Posterior cingulate gyrus (tissue), 11 donors: ENCODE data around the gene SGK1.
"Not testable (repeated sequence)": the region's sequence is repeated elsewhere in the genome, so short reads cannot be mapped to it uniquely, and the experiment has no call there.

Source experiments
- DNase-seq, 10 donors: peaks; one replicate each; pipeline versions ENCODE4 v3.0.0 to v3.0.0-alpha.2; 2020 to 2021; ENCODE audit warnings: mixed read lengths in 3 of 10
- intact Hi-C: fragments of 100-400 bp; cut with DNase I; formaldehyde crosslinking; loops from one replicate; pipeline ENCODE4 v1.15.1; 2023

SGK1 gene

DNA sequence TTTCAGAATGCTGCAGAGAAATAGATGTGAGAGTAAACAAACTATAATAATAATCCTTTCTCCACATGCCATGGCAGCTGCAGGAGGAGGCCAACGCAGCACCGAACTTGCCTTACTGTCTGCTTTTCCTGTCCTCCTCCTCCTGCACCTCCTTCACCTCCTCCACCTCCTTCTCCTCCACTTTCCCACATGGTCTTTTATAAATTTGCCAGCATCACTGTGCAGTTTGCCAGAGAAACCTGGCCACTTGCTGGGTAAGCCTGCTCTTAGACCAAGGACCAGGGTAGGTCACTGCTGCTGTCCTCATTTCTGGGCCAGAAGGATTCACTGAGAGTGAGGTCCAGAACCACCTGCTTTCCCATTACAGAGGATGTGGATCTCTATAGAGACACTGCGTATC lies 8.7 kb downstream of the SGK1 start:
- DNase-seq, result peak in 1 of 10 donors; percentile 62

DNA sequence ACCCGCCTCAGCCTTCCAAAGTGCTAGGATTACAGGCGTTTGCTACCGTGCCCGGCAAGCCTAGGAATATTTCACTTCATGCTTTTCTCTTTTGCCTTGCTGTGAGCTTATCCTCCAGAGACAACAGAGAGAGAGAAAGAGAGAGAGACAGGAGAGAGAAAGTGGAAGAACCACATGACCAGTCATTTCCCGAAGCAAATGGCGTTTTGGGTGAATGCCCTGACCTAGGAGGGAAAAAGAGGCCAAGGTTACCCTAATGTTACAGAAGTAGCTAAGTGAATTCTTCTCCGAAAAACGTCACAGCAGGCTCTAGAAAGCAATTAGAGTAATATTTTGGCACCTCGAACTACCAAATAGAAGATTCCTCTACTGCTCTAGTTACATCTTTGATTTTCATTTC lies 9.1 kb downstream of the SGK1 start:
- intact Hi-C loops, result no loop called here
- DNase-seq, result no peak

More for the DNA sequence above, 8.7 kb downstream of the SGK1 start:
- intact Hi-C loops, result no loop called here

DNA sequence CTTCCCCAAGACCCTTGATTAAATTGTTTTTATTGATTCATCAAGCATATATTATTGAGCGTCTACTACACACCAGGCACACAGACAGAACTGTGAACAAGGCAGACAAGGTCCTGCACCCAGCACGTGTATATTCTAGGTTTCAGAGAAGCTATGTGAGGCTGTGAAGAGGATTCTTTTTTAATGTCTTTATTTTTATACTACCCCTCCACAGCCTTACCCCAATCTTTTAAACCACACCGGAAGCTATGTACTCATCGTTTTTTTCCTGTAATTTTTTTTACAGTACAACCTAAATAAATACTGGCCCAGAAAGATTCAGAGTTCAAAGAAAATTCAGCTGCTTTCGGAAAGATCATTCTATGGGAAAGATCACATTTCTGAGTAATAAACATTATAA lies 10.0 kb downstream of the SGK1 start:
- intact Hi-C loops, result no loop called here
- no peak for DNase-seq

DNA sequence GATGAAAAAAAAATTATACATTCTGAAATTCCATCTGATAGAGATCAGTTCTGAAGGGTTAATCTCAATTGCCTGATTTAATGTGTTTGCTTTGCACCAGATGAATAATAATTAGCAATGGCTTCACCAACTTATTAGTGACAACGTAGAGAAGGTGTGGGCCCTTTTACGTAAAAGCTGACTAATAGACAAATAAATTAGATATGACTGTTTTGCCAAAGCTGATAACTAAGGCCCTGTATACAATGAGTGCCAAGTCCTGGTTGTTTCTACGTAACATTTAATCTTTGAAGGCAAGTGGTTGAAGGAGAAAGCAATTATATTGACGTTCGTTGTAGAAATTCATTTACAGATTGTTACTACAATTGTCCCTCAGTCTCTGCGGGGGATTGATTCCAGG lies 10.8 kb downstream of the SGK1 start:
- no peak for DNase-seq
- intact Hi-C loops, result no loop called here

DNA sequence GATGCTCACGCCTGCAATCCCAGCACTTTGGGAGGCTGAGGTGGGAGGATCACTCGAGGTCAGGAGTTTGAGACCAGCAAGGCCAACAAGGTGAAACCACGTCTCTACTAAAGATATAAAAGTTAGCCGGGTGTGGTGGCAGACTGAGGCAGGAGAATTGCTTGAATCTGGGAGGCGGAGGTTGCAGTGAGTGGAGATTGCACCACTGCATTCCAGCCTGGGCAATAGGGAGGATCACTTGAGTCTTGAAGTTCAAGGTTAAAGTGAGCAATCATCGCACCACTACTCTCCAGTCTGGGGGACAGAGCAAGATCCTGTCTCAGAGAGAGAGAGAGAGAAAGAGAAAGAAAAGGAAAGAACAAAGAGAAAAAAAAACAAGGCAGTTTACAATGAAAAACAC lies 13.5 kb downstream of the SGK1 start:
- DNase-seq, intact Hi-C loops: not testable (repeated sequence)

DNA sequence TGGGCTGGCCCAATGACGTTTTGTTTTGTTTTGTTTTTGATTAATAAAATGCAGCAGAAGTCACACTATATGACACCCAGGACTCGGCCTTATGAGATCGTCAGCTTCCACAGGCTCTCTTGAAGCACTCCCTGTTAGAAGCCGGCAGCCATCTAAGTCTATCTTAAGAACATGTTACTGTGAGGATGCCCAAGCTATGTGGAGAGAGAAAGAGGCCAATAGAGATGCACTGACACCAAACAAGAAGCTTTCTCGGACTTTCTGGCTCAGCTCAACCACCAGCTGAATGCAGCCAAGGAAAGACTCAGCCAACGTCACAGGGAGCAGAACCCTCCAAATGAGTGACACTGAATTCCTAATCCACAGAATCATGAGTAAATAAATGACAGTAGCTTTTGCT lies 14.0 kb downstream of the SGK1 start:
- no peak for DNase-seq
- intact Hi-C loops, result no loop called here

DNA sequence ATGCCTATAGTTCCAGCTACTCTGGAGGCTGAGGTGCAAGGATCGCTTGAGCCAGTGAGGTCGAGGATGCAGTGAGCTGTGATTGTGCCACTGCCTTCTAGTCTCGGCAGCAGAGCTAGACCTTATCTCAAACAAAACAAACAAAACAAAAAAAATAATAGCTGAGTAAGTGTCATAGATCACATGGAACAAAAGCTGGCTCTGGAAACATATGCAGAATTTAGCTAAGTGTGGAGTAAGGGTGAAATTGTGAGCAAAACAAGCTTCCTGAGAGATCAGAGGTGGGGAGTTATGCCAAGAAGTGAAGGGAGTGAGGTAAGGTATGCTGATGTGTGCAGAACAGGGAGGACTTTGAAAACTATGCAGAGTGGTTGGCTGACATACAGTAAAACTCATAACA lies 18.7 kb downstream of the SGK1 start:
- intact Hi-C loops, result no loop called here

DNA sequence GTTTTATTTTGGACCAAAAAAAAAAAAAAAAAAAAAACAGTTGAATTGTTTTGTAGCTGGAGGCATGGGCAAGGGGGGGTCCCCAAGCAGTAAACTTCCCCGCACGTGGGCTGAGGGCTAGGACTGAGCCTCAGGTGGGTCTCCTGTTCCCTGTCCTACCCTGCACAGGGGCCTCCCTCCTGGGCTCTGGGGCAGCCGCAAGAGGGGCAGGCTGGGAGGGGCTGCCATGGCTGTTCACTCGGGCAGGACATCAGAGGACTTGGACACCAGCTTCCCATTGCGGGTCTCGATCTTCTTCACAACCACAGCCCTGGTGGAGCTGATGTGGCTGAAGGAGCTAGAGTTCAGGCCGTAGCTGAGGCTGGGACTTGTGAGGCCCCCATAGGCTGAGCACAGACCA lies 21.1 kb downstream of the SGK1 start:
- DNase-seq, result no peak
- intact Hi-C loops, result no loop called here

More for the DNA sequence above, 18.7 kb downstream of the SGK1 start:
- no peak for DNase-seq

DNA sequence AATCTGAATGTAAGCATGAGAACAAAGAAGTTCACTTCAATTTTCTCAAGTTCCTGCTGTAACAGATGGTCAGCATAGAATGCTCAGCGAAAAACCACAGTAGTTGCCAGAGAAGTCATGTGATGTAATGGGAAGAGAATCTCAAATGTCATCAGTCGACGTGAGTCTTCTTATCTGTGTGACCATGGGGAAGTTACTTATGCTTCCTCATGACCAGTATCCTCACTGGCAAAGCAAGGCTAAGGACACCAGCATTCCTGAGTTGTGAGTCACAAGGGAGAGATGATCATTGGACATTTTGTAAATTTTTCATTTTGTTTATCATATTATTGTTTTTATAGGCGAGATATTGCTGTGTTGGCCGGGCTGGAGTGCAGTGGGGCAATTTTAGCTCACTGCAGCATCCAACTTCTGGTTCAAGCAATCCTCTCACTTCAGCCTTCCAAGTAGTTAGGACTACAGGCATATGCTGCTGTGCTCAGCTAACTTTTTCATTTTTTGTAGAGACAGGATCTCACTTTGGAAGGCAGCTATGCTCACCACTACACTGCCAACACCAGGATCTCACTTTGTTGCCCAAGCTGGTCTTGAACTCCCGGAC lies 21.9 kb downstream of the SGK1 start:
- DNase-seq, result no peak
- intact Hi-C loops, result no loop called here

DNA sequence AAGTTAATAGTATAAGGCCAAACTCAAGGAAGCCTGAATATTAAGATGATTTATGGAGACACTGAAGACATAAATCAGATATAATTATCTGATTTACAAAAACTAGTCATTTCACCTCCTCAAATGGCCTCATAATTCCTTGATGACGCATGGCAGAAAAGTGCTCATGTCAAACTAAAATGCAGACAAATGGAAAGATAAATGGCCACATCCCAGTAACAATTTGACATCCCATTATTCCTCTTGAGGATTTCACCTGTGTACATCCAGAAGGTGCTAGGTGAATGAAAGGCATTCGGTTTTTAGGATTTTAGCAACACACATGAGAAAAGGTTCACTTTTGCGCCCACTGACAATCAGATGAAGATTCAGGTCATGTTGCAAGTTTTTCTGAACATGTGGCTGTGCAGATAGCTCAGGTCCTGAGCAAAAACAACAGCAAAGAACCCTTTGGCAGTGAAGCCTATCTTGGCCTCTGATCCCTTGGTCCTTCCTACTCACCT lies 24.2 kb downstream of the SGK1 start:
- intact Hi-C loops, result no loop called here
- no peak for DNase-seq

DNA sequence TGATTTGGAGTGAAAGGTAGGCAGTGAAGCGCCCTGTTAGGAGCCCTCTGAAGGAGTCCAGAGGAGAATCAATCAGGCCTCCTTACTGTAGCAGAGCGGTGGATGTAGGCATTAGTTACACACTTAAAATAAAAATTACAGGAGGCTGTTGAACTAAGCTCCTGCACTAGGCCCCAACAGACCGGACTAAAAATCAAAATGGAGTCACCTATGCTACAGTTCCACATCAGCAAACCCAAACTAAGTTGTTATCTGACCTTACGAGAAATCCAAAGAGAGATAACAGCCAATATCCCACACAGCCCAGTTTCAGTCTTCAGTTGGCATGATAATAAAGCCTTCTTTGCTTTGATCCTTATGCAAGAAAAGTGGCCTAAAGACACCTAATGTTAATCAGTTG lies 26.8 kb downstream of the SGK1 start:
- DNase-seq, result no peak
- intact Hi-C loops, result no loop called here

DNA sequence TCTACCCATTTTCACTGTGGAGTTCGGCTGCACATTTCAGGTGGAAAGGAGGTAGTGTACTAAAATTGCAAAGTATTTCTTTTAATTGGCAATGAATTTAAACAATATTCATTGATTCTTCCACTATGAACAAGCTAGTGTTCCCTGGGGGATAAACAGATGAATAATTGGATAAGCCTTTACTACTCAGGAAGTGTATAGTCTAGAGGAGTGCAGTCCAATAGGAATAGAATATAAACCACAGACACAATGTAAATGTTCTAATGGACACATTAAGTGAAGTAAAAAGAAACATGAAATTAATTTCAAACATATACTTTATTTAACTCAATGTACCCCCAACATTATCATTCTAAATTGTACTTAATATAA lies 28.7 kb downstream of the SGK1 start:
- DNase-seq, result no peak
- intact Hi-C loops, result no loop called here

DNA sequence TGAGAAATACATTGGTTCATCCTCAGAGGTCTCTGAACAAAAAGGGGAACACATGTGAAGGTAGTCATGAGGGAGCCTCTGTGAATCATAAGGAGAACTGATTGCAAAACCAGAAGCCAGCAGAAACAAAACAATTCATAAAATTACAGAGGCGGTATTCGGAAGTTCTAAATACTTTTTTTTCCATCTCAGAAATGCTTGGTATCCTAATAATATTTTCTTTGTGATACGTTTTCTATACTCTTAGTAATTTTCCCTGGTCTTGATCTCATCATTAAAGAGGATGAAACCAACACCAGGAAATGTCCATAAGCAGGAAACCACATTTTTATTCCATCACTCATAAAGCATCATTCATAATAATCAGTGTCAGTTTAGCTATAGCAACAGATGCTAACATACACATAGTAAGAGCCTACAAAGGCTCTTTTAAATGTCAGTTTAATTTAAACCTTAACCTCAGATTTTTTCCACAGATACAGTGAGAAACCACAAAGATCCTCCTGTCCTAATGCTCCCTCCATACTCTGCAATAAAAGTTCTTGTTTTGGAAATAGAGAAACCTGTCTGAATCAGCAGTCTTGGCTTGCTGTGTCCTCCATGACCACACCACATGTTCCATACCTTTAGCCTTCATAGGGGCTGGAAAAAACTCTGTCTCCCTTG lies 29.2 kb downstream of the SGK1 start:
- no peak for DNase-seq
- intact Hi-C loops, result no loop called here

DNA sequence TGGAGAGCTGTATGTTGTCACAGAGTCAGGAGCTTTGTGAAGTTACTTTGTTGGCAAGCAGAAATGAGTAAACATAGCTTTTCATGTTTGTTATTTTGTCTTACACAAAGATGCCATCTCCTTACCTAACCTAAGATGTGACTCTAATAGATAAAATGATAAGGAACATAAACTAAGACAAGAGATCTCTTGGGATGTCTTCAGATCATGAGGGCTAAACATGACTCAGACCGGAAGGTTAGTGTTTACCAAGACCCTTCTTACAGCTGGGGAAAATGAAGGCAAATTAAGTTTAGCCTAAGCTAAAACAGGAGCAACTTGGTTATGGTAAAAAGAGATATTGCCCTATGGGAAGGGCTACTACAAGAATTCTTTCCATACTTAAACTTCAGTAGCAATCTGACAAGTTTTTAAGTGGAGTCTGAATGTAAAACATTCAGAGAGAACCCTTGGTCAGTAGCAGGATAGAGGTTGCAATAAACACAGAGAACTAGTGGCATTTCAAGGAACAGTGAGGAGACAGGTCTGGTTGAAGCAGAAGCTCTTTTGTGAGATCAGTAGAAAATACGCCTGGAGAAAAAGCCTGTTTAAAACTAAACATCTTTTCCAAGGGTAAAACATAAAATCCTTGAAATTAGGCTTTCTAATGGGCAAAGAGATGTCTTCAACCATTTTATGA lies 29.9 kb downstream of the SGK1 start:
- no peak for DNase-seq
- intact Hi-C loops, result no loop called here

DNA sequence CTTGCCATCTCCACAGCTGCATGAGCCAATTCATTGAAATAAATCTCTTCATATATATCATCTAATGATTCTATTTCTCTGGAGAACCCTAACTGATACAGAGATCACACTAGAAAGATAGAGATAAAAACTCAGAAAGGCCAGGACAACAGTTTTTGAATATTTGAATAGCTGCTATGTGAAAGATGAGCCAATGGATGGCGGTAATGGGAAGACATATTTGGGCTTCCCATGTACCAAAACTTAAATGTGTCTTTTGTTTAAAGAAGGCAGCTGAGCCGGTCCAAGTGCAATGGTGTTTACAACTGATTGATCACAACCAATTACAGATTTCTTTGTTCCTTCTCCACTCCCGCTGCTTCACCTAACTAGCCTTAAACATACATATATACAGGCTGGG lies 35.1 kb downstream of the SGK1 start:
- intact Hi-C loops, result no loop called here
- DNase-seq, result no peak

DNA sequence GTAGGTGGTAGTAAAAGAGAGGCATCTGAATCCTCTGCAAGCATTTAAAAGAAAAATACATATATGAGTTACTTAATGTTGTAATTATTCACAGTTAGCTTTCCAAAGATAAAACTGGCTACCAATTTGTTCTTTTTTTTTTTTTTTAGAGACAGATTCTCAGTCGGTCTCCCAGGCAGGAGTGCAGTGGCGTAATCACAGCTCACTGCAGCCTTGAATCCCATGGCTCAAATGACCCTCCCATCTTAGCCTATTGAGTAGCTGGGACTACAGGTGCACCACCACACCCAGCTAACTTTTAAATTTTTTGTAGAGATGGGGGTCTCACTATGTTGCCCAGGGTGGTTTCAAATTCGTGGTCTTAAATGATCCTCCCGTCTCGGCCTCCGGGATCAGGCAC lies 36.5 kb downstream of the SGK1 start:
- no peak for DNase-seq
- intact Hi-C loops, result no loop called here

DNA sequence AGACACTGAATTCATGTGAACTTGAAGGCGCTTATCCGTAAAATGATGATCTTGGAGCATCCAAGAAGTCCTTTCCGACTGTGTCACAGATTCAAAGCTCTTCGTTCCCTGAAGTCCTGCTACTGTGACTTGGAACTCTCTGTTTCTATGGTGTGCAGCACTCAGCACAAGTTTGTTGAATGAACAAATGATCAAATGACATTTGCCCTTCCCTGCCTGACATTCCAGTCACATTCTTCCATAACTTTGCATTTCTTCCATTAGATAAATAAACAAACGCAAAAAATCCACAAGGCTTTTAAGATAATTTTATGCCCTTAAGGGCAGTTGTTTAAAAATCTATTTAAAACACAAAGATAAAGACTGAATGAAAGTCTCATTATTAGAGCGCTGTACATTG lies 39.9 kb downstream of the SGK1 start:
- DNase-seq, result no peak
- intact Hi-C loops, result no loop called here

DNA sequence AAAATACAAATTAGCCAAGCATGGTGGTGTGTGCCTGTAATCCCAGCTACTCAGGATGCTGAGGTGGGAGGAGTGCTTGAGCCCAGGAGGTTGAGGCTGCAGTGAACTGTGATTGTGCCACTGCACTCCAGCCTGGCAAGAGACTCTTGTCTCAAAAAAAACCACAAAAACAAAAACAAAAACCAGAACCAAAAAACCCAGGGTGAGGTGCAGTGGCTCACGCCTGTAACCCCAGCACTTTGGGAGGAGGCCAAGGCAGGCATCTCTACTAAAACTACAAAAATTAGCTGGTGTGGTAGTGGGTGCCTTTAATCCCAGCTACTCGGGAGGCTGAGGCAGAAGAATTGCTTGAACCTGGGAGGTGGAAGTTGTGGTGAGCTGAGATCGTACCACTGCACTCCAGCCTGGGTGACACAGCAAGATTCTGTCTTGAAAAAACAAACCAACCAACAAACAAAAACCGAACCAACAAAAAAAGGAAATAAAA lies 41.0 kb downstream of the SGK1 start:
- DNase-seq, intact Hi-C loops: not testable (repeated sequence)

DNA sequence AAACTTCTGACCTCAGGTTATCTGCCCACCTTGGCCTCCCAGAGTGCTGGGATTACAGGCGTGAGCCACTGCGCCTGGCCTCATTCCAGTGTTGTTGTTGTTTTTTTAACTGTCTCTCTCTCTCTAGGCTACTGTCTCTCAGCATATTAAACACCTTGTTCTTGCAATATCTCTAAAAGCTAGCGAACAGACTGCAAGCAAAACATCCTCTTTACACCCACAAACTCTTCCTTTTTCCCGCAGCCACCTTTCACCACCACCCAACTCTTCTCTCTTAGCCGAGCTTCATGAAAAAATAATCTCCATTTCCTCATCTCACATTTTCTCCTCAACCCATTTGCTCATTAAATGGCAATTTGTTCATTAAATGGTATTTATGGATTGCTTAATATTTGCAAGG lies 45.5 kb downstream of the SGK1 start:
- intact Hi-C loops, result no loop called here
- no peak for DNase-seq

DNA sequence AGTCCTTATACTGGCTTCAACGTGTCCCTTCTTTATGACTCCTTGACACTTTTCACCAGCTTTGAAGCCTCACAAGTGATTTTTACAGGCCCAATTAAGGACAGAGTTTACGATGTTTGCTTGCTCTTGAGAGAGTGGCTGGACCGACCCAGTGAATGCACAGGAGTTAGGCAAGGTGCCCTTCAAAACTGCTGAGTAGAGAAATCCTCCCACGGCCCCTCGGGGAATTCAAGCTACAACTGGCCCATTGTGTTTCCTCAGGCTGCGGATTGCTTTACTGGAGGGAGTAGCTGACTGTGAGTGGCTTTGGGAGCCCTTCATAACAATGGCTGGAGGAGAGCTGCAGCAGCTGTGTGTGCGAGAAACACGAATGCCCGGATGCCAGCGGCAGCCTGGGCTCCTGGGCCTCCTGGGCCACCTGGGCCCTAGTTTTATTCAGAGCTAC lies 50.0 kb downstream of the SGK1 start:
- DNase-seq, result peak in 5 of 10 donors; percentile 29 to 89 (median 35)
- intact Hi-C loops, result no loop called here

DNA sequence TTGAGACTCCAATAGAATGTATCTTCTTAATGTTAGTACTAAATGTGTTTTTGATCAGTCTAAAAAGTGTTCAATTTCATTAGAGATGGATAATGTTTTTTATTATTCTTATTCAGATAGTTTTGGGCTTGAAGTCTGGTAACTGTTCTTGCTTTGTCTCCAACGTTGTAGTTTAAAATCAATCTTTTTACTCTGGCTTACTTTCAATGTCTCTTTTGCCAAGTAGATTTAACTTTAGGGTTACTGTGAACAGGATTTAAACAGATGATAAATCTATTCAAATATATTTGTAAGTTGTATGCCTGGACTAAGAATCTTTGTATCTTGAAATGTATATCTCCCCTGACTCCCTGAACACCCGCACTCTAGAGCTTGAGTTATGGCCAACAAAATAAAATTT lies 51.1 kb downstream of the SGK1 start:
- DNase-seq, result no peak
- intact Hi-C loops, result no loop called here

DNA sequence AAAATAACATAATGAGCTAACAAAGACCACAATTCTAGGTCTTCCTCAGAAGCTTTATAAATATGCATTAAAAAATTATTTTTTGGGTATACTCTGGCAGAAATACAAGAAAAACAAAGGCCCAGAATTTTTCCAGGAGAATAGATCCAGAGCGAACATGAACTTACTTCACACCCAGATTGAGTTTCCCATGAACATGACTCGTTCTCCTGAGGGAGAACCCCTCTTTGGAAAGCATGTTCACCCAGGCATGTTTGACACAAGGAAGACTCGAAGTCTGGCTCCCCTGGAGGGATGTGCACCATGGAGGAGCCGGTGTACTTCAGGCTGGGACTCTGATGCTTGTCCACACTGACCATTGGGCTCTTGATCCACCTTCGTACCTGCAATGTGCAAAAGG lies 56.1 kb downstream of the SGK1 start:
- DNase-seq, result no peak
- intact Hi-C loops, result no loop called here
